ENCODE data around the gene EIF5B. TPM values are rescaled to one million over a fixed set of nuclear protein-coding genes. Genes with fewer than 3 reads are reported as not detected.

The EIF5B gene
- total and polyA plus RNA-seq, 2 of the 4 experiments (the other 2 are of a cell fraction), result 19.7 to 21.8 TPM

GRCh38 chr2:99420751-99421299, 83.6 kb downstream of the EIF5B start:
- intact Hi-C loops (cut with micrococcal nuclease) (no loop called here), in situ Hi-C loops (cut with MboI; ENCODE audit: low sequenced_read_pairs) (no loop called here), dilution Hi-C loops (cut with HindIII; ENCODE audit: low sequenced_read_pairs, unreplicated experiment) (no loop called here)
- Histone ChIP-seq H3K9me3 (ENCODE audit: control insufficient read depth, insufficient read depth, low read length) (no peaks in the 10 kb centered on the region), H3K18ac (ENCODE audit: low read depth, low read length) (no peak overlapping the region), H3K27ac (ENCODE audit: insufficient read depth, low read length) (no peak overlapping the region), H3K36me3 (ENCODE audit: control insufficient read depth, insufficient read depth, low read length) (peaks cover 27% of the 10 kb centered on the region), H4K20me1 (ENCODE audit: insufficient read depth, low read length) (peaks cover 16% of the 10 kb centered on the region; the same call in 1 of the 2 replicates), H4K5ac (ENCODE audit: low read depth, low read length) (no peak overlapping the region), H3K9me1 (ENCODE audit: insufficient read depth, low read length) (peaks cover 17% of the 10 kb centered on the region), H2AFZ (replicated peaks; ENCODE audit: low read length, poor library complexity) (no peak overlapping the region), H2BK5ac (ENCODE audit: low read depth, low read length, poor library complexity, severe bottlenecking) (peak overlapping the region; percentile 9), H3K4ac (ENCODE audit: low read depth, low read length) (0 out of 2 replicates have a peak overlapping the region, but pooled peaks have one; percentile 8), H3K14ac (replicated peaks; ENCODE audit: low read depth, low read length) (no peak overlapping the region; the same call in 1 of the 2 replicates), H4K91ac (ENCODE audit: insufficient read depth, low read depth, low read length) (no peak overlapping the region), H4K8ac (ENCODE audit: low read depth in 2 of 2, low read length in 2 of 2) (no peak overlapping the region), H3K79me1 (ENCODE audit: low read depth in 1 of 2, low read length in 2 of 2) (peaks cover 5 to 24% of the 10 kb centered on the region in 2 experiments; a peak in 3 of 4 replicates), H3K4me2 (ENCODE audit: low read depth, low read length) (0 out of 2 replicates have a peak overlapping the region, but pooled peaks have one; percentile 16), H3K56ac (ENCODE audit: extremely low read depth, insufficient read depth, low read length) (no peak overlapping the region), H3K9ac (ENCODE audit: low read depth, low read length) (no peak overlapping the region), H2BK20ac (ENCODE audit: low read depth, low read length) (no peak overlapping the region), H3K27me3 (ENCODE audit: control insufficient read depth, insufficient read depth, low read length) (no peaks in the 10 kb centered on the region), H2AK5ac (ENCODE audit: low read depth, low read length) (peak overlapping the region; percentile 30; the same call in 1 of the 2 replicates), H2BK120ac (ENCODE audit: low read depth, low read length) (no peak overlapping the region), H2AK9ac (replicated peaks; ENCODE audit: low read depth, low read length, poor library complexity) (no peak overlapping the region), H2BK15ac (ENCODE audit: low read depth, low read length) (no peak overlapping the region), H3K4me3 (ENCODE audit: insufficient read depth, low read depth, low read length) (no peak overlapping the region), H3K4me1 (ENCODE audit: control insufficient read depth, insufficient read depth, low read length) (peaks cover 13% of the 10 kb centered on the region), H3K23ac (ENCODE audit: low read depth, low read length) (0 out of 2 replicates have a peak overlapping the region, but pooled peaks have one; percentile 28)
- 0% methylated on average over 1 of the region's 5 CpGs; no CpG with 5 or more reads in 1 of the 2 experiments for WGBS, 2 experiments (ENCODE audit: extremely low coverage in 2 of 2, insufficient read length in 1 of 2)
- POLR2A ChIA-PET (ENCODE audit: unreplicated experiment), result no interaction called here
- TF ChIP-seq BHLHE40 (IDR thresholded peaks at IDR 0.05; ENCODE audit: low read depth, low read length) (no peak), NFE2L2 (IDR thresholded peaks at IDR 0.05; ENCODE audit: low read depth, low read length) (no peak), MXI1 (IDR thresholded peaks at IDR 0.05; ENCODE audit: borderline replicate concordance, low read depth, low read length) (no peak), RAD21 (IDR thresholded peaks at IDR 0.05; ENCODE audit: low read length) (no peak), FOS (IDR thresholded peaks at IDR 0.05; ENCODE audit: low read depth, low read length) (no peak), POLR2A (IDR thresholded peaks at IDR 0.05; ENCODE audit: low read depth, low read length) (no peak), RFX5 (IDR thresholded peaks at IDR 0.05; ENCODE audit: low read depth, low read length) (no peak), CTCF (conservative IDR thresholded peaks at IDR 0.05; ENCODE audit: low read depth, low read length) (no peak), MAFK (IDR thresholded peaks at IDR 0.05; ENCODE audit: low read depth, low read length) (no peak), SMC3 (IDR thresholded peaks at IDR 0.05; ENCODE audit: low read depth, low read length) (no peak), CEBPB (IDR thresholded peaks at IDR 0.05; ENCODE audit: low read depth, low read length) (no peak), USF2 (IDR thresholded peaks at IDR 0.05; ENCODE audit: low read depth, low read length) (no peak), ELK1 (IDR thresholded peaks at IDR 0.05; ENCODE audit: borderline replicate concordance, low read depth, low read length) (no peak), RCOR1 (IDR thresholded peaks at IDR 0.05; ENCODE audit: insufficient replicate concordance, low read length) (no peak), CHD1 (IDR thresholded peaks at IDR 0.05; ENCODE audit: low read depth, low read length) (no peak)
- no TSS peak for BruUV-seq (replicated peaks)
- CTCF ChIA-PET, result no interaction called here
- peak; percentile 78 for DNase-seq
- ATAC-seq (ENCODE audit: low read depth), result peak; percentile 36
